GM18505 (cell line): Measurements from ENCODE around the gene ZNF792.
"Not testable (repeated sequence)": the region's sequence is repeated elsewhere in the genome, so short reads cannot be mapped to it uniquely, and the experiment has no call there.

ENCODE experiments used
- ATAC-seq: cut with Tn5 transposase; IDR thresholded peaks from one replicate; pipeline ENCODE4 v1.9.1; 2021; ENCODE audit not compliant: unreplicated experiment
- POLR2A ChIP-seq: IDR thresholded peaks from 4 replicates; pipeline ENCODE4 v1.6.1; 2011; ENCODE audit warnings: borderline replicate concordance; ENCODE audit not compliant: insufficient read depth, insufficient read length; ENCODE audit errors: extremely low read depth

Gene ZNF792

DNA sequence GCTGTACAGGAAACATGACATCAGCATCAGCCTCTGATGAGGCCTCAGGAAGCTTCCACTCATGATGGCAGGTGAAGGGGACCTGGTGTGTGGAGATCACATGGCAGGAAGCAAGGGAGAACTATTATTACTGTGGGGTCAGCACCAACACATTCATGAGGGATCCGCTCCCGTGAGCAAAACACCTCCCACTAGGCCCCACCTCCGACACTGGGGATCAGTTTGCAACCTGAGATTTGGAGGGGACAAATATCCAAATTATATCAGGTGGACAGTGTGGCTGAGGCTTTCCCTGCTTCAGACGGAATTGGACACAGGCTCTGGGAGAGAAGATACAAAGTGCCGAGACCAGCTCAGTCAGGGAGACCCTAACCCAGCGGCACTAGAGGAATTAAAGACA lies 5.7 kb upstream of the ZNF792 start:
- no peak for TF ChIP-seq POLR2A
- ATAC-seq: no peak

DNA sequence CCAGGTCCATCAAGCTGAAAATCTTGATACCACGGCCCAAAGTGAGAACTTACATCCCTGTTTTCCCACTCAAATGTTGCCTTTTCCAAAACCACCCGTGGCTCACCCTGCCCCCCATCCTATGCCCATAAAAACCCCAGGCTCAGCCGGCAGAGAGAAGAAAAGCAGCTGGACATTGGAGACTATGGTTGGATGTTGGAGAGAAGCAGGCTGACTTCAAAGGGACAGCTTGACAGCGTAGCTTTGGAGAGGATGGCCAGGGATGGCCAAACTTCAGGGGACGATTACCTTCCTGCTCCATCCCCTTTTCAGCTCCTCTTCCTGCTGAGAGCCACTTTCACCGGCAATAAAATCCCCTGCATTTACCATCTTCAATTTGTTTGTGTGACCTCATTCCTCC lies 3.5 kb upstream of the ZNF792 start:
- no peak for ATAC-seq
- TF ChIP-seq POLR2A: no peak

DNA sequence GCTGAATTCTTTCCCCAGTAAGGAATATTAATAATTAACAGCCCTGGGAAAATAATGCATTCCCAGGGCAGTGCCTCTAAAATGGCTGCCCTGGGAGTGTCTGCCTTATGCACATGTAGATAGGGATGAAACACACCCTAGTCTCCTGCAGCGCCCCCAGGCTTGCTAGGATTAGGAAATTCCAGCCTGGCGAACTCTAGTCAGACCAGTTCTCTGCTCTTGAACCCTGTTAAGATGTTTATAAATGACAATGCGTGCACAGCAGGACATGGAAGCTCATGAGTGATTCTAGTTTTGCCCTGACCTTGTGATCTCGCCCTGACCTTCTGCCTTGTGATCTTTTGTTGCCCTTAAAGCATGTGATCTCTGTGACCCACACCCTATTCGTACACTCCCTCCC lies 1.5 kb upstream of the ZNF792 start:
- not testable (repeated sequence) for ATAC-seq

DNA sequence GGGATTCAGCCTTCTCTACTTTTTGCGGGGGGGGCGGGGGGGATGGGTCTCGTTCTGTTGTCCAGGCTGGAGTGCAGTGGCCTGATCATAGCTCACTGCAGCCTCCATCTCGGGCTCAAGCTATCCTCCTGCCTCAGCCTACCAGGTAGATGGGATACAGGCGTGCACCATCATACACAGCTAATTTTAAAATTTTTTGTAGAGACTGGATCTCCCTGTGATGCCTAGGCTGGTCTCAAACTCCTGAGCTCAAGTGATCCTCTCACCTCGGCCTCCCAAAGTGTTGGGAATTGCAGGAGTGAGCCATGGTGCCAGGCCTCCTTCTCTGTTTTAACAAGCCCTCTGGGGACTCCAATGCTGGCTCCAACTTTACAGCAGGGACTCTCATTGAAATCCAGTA lies 569 bp upstream of the ZNF792 start:
- ATAC-seq: no peak
- no peak for TF ChIP-seq POLR2A

DNA sequence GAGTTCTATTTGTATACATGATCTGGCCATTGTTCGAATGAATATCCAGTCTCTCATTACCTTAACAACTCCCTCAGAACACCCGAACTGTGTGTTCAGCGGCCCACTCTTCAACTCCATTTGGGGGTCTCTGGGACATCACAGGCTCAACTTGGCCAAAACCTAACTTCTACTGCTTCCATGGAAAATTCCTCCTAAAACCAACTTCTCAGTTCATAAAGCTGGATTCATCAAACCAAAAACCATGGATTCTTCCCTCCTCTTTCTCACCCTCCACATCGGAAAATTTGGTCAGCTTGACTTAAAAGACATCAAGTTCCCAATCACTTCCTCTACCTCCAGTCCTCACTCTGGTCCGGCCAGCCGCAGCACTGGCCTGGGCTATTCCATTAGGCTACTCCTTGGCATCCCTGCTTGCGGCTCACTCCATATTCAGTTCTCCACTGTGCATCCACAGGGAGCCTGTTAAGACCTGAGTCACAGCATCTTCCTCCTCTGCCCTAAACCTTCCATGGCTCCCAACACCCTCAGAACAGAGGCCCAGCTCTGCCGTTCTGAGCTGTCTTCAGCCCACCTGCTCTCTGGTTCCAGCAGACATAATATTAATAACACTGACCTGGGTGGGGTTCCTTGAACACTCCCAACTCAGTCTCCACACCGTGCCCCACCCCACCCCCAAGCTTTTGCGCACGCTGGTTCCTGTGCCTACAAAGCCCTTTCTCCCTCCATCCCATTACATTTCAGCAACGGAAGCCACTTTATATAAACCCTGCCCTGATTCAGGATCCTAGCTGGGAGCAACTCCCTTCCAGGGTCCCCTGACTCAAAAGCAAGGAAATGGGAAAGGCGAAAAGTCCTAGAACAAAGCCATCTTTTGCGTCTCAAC lies 1.1 kb downstream of the ZNF792 start:
- TF ChIP-seq POLR2A: no peak
- ATAC-seq: no peak

DNA sequence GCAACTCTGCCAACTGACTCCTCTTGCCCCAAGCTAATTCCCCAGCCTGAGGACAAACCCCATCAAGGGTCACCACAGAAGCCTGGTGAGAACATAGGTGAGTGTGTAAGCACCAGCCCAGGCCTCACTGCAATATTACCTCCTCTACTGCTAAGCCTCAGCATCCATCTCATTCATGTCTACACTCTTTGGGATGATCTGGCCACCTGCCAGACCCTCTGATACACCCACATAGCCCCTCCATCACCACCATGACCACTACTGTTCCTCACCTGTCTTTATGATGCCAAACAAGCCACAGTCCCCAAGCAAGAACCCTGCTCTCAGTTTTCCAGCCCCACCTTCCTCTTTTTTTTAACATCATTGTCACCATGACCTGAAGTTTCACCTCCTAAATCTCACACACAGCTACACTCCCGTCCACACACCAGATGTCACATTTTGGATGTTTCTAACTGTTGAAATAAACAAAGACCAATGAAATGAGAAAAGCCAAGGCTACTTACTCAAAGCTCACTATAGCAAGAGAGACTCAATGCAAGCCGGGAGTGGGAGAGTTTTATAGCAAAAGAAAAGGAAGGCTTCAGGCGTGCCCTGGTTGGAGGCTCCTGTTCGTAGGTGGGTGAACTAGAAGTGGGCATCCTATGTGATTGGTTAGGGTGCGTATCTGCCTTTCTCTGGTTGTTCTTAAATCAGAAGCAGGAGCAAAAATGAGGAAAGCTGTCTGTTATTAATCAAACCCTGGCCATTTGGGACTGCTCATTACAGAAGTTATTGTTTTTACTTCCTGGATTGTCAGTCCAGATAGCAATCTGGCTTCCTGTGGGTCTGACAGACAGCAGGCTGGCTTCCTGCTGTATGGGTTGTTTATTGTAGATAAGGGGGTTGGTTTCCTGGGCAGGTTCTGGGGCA lies 2.0 kb downstream of the ZNF792 start:
- ATAC-seq: no peak
- TF ChIP-seq POLR2A: no peak

DNA sequence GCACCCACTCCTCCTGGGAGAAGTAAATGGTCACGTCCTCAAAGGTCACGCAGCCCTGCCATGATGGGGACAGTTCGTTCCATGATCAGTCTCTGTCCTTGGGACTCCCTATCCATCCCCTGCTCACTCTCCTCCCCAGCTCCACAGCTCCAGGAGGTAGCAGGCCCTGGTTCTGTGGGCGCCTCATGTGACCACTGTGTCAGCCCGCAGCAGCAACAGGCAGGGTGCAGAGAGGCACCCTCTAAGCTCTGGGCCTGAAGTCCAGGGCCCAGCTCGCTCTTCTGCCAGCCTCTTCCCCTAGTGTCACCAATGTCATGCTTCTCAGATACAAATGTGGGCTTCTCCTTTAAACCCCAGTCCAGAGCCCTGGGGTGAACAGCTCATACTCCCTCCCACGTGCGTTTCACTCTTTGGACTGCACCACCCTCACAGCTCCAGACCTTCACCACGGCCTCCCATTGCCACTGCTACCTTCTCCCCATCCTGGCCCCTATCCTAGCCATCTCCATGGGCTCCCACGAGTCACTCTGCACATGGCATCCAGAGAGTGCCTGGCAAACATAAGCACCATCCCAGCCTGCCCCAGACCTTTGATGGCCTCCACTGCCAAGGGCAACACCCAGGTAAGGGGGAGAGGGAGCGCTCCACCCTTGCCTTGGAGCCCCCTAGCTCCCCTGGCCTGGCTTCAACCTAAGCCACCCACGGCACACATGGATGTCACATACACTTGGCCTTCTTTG lies 2.9 kb downstream of the ZNF792 start:
- ATAC-seq: no peak
- no peak for TF ChIP-seq POLR2A

DNA sequence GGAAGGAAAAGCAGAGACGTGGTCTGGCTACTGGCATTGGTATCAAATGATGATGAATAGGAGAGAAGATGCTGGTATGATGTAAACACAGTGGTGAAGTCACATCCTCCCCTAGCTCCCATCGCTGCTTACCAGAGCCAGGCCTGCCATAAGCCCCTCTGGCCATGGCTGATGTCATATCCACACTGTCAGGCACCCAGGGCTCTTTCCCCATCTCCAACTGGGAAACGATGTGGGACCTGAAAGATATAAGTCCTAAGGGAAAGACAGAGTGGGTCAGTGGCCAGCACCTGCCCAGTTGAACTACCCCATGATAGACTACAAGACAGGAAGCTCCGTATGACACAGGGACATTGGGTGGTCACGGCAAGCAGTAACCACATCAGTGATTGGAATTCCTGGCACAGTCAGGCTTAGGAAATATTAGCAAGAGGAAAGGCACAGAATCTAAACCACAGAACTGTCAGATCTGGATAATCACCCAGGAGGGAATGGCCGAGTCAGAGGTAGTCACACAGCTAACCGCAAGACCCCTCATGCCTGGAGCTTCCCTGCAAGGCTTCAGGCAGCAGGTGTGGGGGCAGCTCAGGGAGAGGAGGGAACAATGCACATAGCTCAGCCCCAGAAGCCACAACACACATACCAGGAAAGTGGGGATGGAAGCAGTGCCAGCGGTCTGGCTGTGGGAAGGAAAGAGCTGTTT lies 3.8 kb downstream of the ZNF792 start:
- no peak for TF ChIP-seq POLR2A
- no peak for ATAC-seq

DNA sequence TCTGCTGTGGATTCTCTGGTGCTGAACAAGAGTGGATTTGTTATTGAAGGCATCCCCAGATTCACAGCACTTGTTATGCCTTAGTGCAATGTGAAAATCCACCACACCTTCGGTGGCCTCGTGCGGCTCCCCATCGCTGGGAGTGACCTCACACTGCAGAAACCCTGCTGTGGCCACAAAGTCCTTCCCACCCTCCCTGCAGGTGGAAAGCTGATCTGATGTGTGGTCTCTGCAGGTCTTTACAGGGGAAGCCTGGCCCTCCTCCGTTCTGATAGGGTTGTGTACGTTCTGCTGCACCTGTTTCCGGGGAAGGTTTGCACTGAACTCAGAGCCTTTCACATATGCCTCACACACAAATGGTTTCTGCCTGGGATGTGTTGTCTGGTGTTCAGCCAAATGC lies 5.0 kb downstream of the ZNF792 start:
- TF ChIP-seq POLR2A: no peak
- no peak for ATAC-seq

DNA sequence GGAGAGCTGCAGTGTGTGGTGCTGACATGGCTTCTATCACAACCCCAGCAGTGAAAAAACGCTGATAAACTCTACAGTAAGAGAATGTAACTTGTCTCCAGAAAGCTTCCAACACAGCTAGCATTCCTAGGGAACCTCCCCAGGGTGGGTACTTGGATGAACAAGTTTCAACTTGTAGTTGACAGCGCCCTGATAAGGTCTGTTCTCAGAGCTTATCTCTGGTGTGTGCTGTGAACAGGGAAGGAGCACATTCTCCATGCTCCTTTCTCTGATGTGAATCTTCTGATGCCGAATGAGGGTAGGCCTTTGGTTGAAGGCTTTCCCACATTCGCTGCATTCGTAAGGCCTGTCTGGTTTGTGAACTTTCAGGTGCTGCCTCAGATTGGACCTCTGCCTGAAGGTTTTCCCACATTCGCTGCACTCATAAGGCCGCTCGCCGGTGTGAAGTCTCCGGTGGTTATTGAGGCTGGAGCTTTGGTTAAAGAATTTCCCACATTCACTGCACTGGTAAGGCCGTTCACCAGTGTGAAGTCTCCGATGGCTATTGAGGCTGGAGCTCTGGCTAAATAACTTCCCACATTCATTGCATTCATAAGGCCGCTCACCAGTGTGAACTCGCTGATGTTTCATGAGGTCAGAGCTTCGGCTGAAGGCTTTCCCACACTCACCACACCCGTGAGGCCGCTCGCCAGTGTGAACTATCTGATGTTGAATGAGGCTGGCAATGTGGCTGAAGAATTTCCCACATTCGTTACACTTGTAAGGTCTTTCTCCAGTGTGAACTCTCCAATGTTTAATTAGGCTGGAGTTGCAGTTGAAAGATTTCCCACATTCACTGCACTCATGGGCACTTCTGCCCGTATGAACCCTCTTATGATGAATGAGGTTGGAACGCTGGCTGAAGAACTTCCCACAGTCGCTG lies 5.9 kb downstream of the ZNF792 start:
- no peak for ATAC-seq
- TF ChIP-seq POLR2A: no peak

DNA sequence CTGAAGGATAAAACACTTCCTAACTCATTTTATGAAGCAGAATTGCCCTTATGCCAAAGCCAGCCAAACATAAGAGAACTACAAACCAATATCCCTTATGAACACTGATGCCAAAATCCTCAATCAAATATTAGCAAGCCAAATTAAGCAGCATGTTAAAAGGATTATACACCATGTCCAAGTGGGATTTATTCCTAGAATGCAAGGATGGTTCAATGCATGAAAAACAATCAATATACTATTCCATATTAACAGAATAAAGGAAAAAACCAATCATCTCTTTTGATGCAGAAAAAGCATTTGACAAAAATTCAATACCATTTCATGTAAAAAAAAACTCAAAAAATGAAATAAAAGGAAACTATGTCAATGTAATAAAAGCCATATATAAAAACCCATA lies 10.9 kb downstream of the ZNF792 start:
- no peak for ATAC-seq
- TF ChIP-seq POLR2A: no peak
